Endodermal cell (in vitro differentiated cells): Measurements from ENCODE around the gene HTR3D. TPM values are rescaled to one million over a fixed set of nuclear protein-coding genes. Genes with fewer than 3 reads are reported as not detected.

Experiments
- DNase-seq: peaks from one replicate; pipeline ENCODE4 v3.0.0-alpha.2; 2017
- H3K27ac ChIP-seq: 2 replicates; pipeline ENCODE4 v1.5.1; 2013; ENCODE audit warnings: mild to moderate bottlenecking, low read depth, low read length, moderate library complexity
- H3K27me3 ChIP-seq: 2 replicates; pipeline ENCODE4 v1.6.1; 2013; ENCODE audit warnings: mild to moderate bottlenecking, low read length, moderate library complexity; ENCODE audit not compliant: insufficient read depth, control insufficient read depth, poor library complexity, severe bottlenecking
- H3K36me3 ChIP-seq: 2 replicates; pipeline ENCODE4 v1.7.0; 2013; ENCODE audit warnings: mild to moderate bottlenecking, low read length, moderate library complexity; ENCODE audit not compliant: control insufficient read depth, insufficient read depth
- H3K4me1 ChIP-seq: one replicate; pipeline ENCODE4 v1.7.0; 2013; ENCODE audit warnings: low read length; ENCODE audit not compliant: control insufficient read depth, insufficient read depth
- H3K4me3 ChIP-seq: 2 replicates; pipeline ENCODE4 v1.5.1; 2013; ENCODE audit warnings: mild to moderate bottlenecking, low read length, moderate library complexity
- H3K9ac ChIP-seq: 2 replicates; pipeline ENCODE4 v1.6.1; 2013; ENCODE audit warnings: mild to moderate bottlenecking, low read length, moderate library complexity; ENCODE audit not compliant: poor library complexity, severe bottlenecking; ENCODE audit errors: extremely low read depth
- H3K9me3 ChIP-seq: 2 replicates; pipeline ENCODE4 v1.6.1; 2013; ENCODE audit warnings: mild to moderate bottlenecking, low read length, moderate library complexity; ENCODE audit not compliant: control insufficient read depth
- H3K27ac Mint-ChIP-seq: 2 replicates; pipeline ENCODE4 v1.8.0; 2020; ENCODE audit warnings: mixed read lengths
- H3K27me3 Mint-ChIP-seq: 2 replicates; pipeline ENCODE4 v1.8.0; 2021; ENCODE audit warnings: mild to moderate bottlenecking, mixed read lengths; ENCODE audit not compliant: insufficient read depth
- H3K36me3 Mint-ChIP-seq: 2 replicates; pipeline ENCODE4 v1.8.0; 2020; ENCODE audit warnings: low read depth, mixed read lengths
- H3K4me1 Mint-ChIP-seq: 2 replicates; pipeline ENCODE4 v1.8.0; 2020; ENCODE audit warnings: mixed read lengths
- H3K4me3 Mint-ChIP-seq: 2 replicates; pipeline ENCODE4 v1.8.0; 2020; ENCODE audit warnings: mild to moderate bottlenecking, moderate library complexity, mixed read lengths
- H3K9me3 Mint-ChIP-seq: 2 replicates; pipeline ENCODE4 v1.8.0; 2020; ENCODE audit warnings: mild to moderate bottlenecking, mixed read lengths
- CTCF ChIP-seq: fragments of 200-600 bp; sonication (generic); conservative IDR thresholded peaks from 2 replicates; pipeline ENCODE4 v1.5.0; 2021; ENCODE audit warnings: antibody characterized with exemption, mild to moderate bottlenecking
- WGBS, 2 experiments: methylation state at CpG; one replicate each; pipeline versions ENCODE4 v1.1.5 to v1.1.7; 2013; ENCODE audit warnings: missing lambda C conversion rate in 2 of 2, mixed read lengths in 1 of 2; ENCODE audit not compliant: insufficient coverage in 1 of 2, insufficient read length in 1 of 2; 5-methylcytosine and 5-hydroxymethylcytosine counted together
- total RNA-seq, 2 donors: library from RNA; stranded (reverse); fragmentation: NEBNext Ultra II Directional in 1 of 2; extraction: Animal tissue kit (Norgen Biotek cat#: 25700) in 1 of 2; gene quantifications; 2 replicates in 1 of 2; 3 replicates in 1 of 2; pipeline ENCODE4 v1.2.1, GENCODE V29; 2021

Gene HTR3D
- total RNA-seq, 2 donors from 2014 or later: not detected

- no peak overlapping the region for H3K4me3 Mint-ChIP-seq
- Histone ChIP-seq H3K9me3 (no peaks in the 10 kb centered on the region), H3K4me1 (no peaks in the 10 kb centered on the region), H3K4me3 (no peak overlapping the region), H3K9ac (no peak overlapping the region), H3K27me3 (no peaks in the 10 kb centered on the region), H3K27ac (no peak overlapping the region), H3K36me3 (no peaks in the 10 kb centered on the region)
- no peak for DNase-seq
- H3K4me1 Mint-ChIP-seq: peaks cover 13% of the 10 kb centered on the region
- 85 to 100% methylated on average over 2 to 3 of the region's 3 CpGs for WGBS, 2 experiments
- no peaks in the 10 kb centered on the region for H3K27me3 Mint-ChIP-seq
- no peak for TF ChIP-seq CTCF
- H3K9me3 Mint-ChIP-seq: no peaks in the 10 kb centered on the region
- H3K36me3 Mint-ChIP-seq: no peaks in the 10 kb centered on the region
- no peak overlapping the region for H3K27ac Mint-ChIP-seq
Measured at GRCh38 chr3:184078851-184079250, 47.3 kb downstream of the HTR3D start.

- DNase-seq: no peak
Measured at GRCh38 chr3:184081116-184081830, 49.7 kb downstream of the HTR3D start.

GRCh38 chr3:184082034-184082433, 50.5 kb downstream of the HTR3D start:
- Histone ChIP-seq H3K27ac (no peak overlapping the region), H3K9ac (no peak overlapping the region), H3K9me3 (peaks cover 6% of the 10 kb centered on the region), H3K36me3 (no peaks in the 10 kb centered on the region), H3K4me3 (no peak overlapping the region), H3K4me1 (no peaks in the 10 kb centered on the region), H3K27me3 (no peaks in the 10 kb centered on the region)
- WGBS, 2 experiments: 81 to 93% methylated on average over 4 to 10 of the region's 10 CpGs
- H3K27ac Mint-ChIP-seq: no peak overlapping the region
- DNase-seq: no peak
- peaks cover 13% of the 10 kb centered on the region for H3K4me1 Mint-ChIP-seq
- no peak overlapping the region for H3K4me3 Mint-ChIP-seq
- no peaks in the 10 kb centered on the region for H3K27me3 Mint-ChIP-seq
- H3K36me3 Mint-ChIP-seq: no peaks in the 10 kb centered on the region
- no peak for TF ChIP-seq CTCF
- H3K9me3 Mint-ChIP-seq: peaks cover 3% of the 10 kb centered on the region

More at GRCh38 chr3:184081116-184081830, 49.7 kb downstream of the HTR3D start:
- WGBS, 2 experiments: 89 to 93% methylated on average over 12 to 16 of the region's 16 CpGs
- Mint-ChIP-seq H3K4me3 (no peak overlapping the region), H3K9me3 (peaks cover 3% of the 10 kb centered on the region), H3K27ac (no peak overlapping the region), H3K36me3 (no peaks in the 10 kb centered on the region), H3K4me1 (peaks cover 13% of the 10 kb centered on the region), H3K27me3 (no peaks in the 10 kb centered on the region)
- Histone ChIP-seq H3K4me1 (no peaks in the 10 kb centered on the region), H3K9ac (no peak overlapping the region), H3K27ac (no peak overlapping the region), H3K27me3 (no peaks in the 10 kb centered on the region), H3K36me3 (no peaks in the 10 kb centered on the region), H3K9me3 (peaks cover 6% of the 10 kb centered on the region), H3K4me3 (no peak overlapping the region)
- no peak for TF ChIP-seq CTCF
